Naive B cell (primary cell): ENCODE results near the gene CIAPIN1. TPM values are rescaled to one million over a fixed set of nuclear protein-coding genes. Genes with fewer than 3 reads are reported as not detected.
"Not testable (repeated sequence)": the region's sequence is repeated elsewhere in the genome, so short reads cannot be mapped to it uniquely, and the experiment has no call there.

Source experiments
- ATAC-seq, 2 donors: fragments of 150-1000 bp; cut with Tn5 transposase; 2 replicates each; pipeline ENCODE4 v1.10.0; 2021; ENCODE audit warnings: low read depth in 2 of 2, mild to moderate bottlenecking in 2 of 2, moderate library complexity in 2 of 2
- DNase-seq: peaks from one replicate; pipeline ENCODE4 v3.0.0; 2022
- H3K27ac Mint-ChIP-seq, 6 donors: one replicate each; pipeline ENCODE4 v1.8.0; 2020 to 2022; ENCODE audit warnings: mild to moderate bottlenecking in 6 of 6, mixed read lengths in 6 of 6, moderate library complexity in 5 of 6, inconsistent platforms in 2 of 6
- H3K27me3 Mint-ChIP-seq, 3 donors: one replicate each; pipeline ENCODE4 v1.8.0; 2021 to 2022; ENCODE audit warnings: mixed read lengths in 3 of 3, mild to moderate bottlenecking in 1 of 3
- H3K36me3 Mint-ChIP-seq, 2 donors: one replicate each; pipeline ENCODE4 v1.8.0; 2020 to 2022; ENCODE audit warnings: mixed read lengths in 2 of 2, inconsistent platforms in 1 of 2, mild to moderate bottlenecking in 1 of 2
- H3K4me1 Mint-ChIP-seq, 3 donors: one replicate each; pipeline ENCODE4 v1.8.0; 2020 to 2022; ENCODE audit warnings: mixed read lengths in 3 of 3, inconsistent platforms in 1 of 3, mild to moderate bottlenecking in 1 of 3, moderate library complexity in 1 of 3
- H3K4me3 Mint-ChIP-seq, 8 donors: one replicate each; pipeline ENCODE4 v1.8.0; 2020 to 2022; ENCODE audit warnings: mild to moderate bottlenecking in 8 of 8, mixed read lengths in 8 of 8, moderate library complexity in 8 of 8, inconsistent platforms in 2 of 8
- H3K9me3 Mint-ChIP-seq, 7 donors: one replicate each; pipeline ENCODE4 v1.8.0; 2020 to 2022; ENCODE audit warnings: mixed read lengths in 7 of 7, mild to moderate bottlenecking in 5 of 7, inconsistent platforms in 2 of 7, moderate library complexity in 1 of 7
- polyA plus RNA-seq, 6 donors: library from polyadenylated mRNA; unstranded; fragments of 300-500 nt; fragmentation: Illumina TruSeq; gene quantifications; one replicate each; pipeline ENCODE4 v1.2.3, GENCODE V29; 2021; ENCODE audit warnings: low read depth in 6 of 6

Gene CIAPIN1
- polyA plus RNA-seq, 6 donors from 2014 or later = 33.4 to 67.2 (median 40.9) TPM

- Mint-ChIP-seq H3K9me3 (peaks cover 0 to 1% (median 0%) of the 10 kb centered on the region in 7 donors), H3K27ac (peak within 1 kb of the TSS in 5 of 6 donors; percentile 4 to 85 (median 62)), H3K4me1 (peaks cover 9 to 41% (median 26%) of the 10 kb centered on the region in 3 donors), H3K4me3 (peak within 1 kb of the TSS in 1 of 8 donors; percentile 61), H3K36me3 (no peaks in the 10 kb centered on the region), H3K27me3 (peaks cover 5 to 12% (median 11%) of the 10 kb centered on the region in 3 donors)
- ATAC-seq (no peak), DNase-seq (no peak)
Measured at GRCh38 chr16:57403965-57404817, 43.0 kb downstream of the CIAPIN1 start, which contains the start of gene CCL17. Gene CCL17 (plus strand): TSS chr16:57404767. CDS start chr16:57413933, 9,166 bp downstream.

GRCh38 chr16:57401943-57402640, 45.1 kb downstream of the CIAPIN1 start:
- DNase-seq (no peak), ATAC-seq (no peak)
- H3K4me1 Mint-ChIP-seq = peaks cover 4 to 42% (median 28%) of the 10 kb centered on the region in 3 donors
- no peaks in the 10 kb centered on the region for H3K9me3 Mint-ChIP-seq
- no peak overlapping the region for H3K27ac Mint-ChIP-seq
- H3K36me3 Mint-ChIP-seq = no peaks in the 10 kb centered on the region
- H3K27me3 Mint-ChIP-seq = peaks cover 6 to 9% (median 6%) of the 10 kb centered on the region in 3 donors
- H3K4me3 Mint-ChIP-seq = no peak overlapping the region

- ATAC-seq, H3K4me3 Mint-ChIP-seq, H3K36me3 Mint-ChIP-seq, DNase-seq, H3K9me3 Mint-ChIP-seq, H3K27ac Mint-ChIP-seq: not testable (repeated sequence)
- Mint-ChIP-seq H3K4me1 (peaks cover 4 to 35% (median 20%) of the 10 kb centered on the region in 3 donors), H3K27me3 (peaks cover 12 to 29% (median 14%) of the 10 kb centered on the region in 3 donors)
Measured at GRCh38 chr16:57397493-57397892, 49.7 kb downstream of the CIAPIN1 start.

GRCh38 chr16:57396786-57397185, 50.4 kb downstream of the CIAPIN1 start:
- ATAC-seq (no peak), DNase-seq (no peak)
- Mint-ChIP-seq H3K27ac (no peak overlapping the region), H3K36me3 (no peaks in the 10 kb centered on the region), H3K4me1 (peaks cover 4 to 34% (median 16%) of the 10 kb centered on the region in 3 donors), H3K9me3 (peaks cover 0 to 3% (median 0%) of the 10 kb centered on the region in 7 donors), H3K27me3 (peaks cover 12 to 35% (median 19%) of the 10 kb centered on the region in 3 donors), H3K4me3 (no peak overlapping the region)

GRCh38 chr16:57395026-57395425, 52.2 kb downstream of the CIAPIN1 start:
- H3K27ac Mint-ChIP-seq = no peak overlapping the region

GRCh38 chr16:57394444-57394843, 52.7 kb downstream of the CIAPIN1 start:
- Mint-ChIP-seq H3K9me3 (peaks cover 0 to 3% (median 0%) of the 10 kb centered on the region in 7 donors), H3K4me3 (no peak overlapping the region), H3K4me1 (peaks cover 0 to 12% (median 7%) of the 10 kb centered on the region in 3 donors), H3K36me3 (no peaks in the 10 kb centered on the region), H3K27ac (no peak overlapping the region), H3K27me3 (peaks cover 13 to 44% (median 23%) of the 10 kb centered on the region in 3 donors)
- DNase-seq (no peak), ATAC-seq (no peak)

More at GRCh38 chr16:57395026-57395425, 52.2 kb downstream of the CIAPIN1 start:
- Mint-ChIP-seq H3K36me3 (no peaks in the 10 kb centered on the region), H3K27me3 (peaks cover 12 to 42% (median 23%) of the 10 kb centered on the region in 3 donors), H3K4me3 (no peak overlapping the region), H3K4me1 (peaks cover 4 to 17% (median 11%) of the 10 kb centered on the region in 3 donors), H3K9me3 (peaks cover 0 to 3% (median 0%) of the 10 kb centered on the region in 7 donors)
- DNase-seq (no peak), ATAC-seq (no peak)

GRCh38 chr16:57392694-57393093, 54.5 kb downstream of the CIAPIN1 start:
- ATAC-seq = no peak
- DNase-seq = no peak
- Mint-ChIP-seq H3K9me3 (peaks cover 0 to 3% (median 0%) of the 10 kb centered on the region in 7 donors), H3K27ac (no peak overlapping the region), H3K4me1 (peaks cover 9 to 13% (median 10%) of the 10 kb centered on the region in 3 donors), H3K27me3 (peaks cover 24 to 56% (median 30%) of the 10 kb centered on the region in 3 donors), H3K36me3 (no peaks in the 10 kb centered on the region), H3K4me3 (no peak overlapping the region)

GRCh38 chr16:57391708-57392107, 55.5 kb downstream of the CIAPIN1 start:
- no peaks in the 10 kb centered on the region for H3K36me3 Mint-ChIP-seq
- peaks cover 11 to 16% (median 12%) of the 10 kb centered on the region in 3 donors for H3K4me1 Mint-ChIP-seq
- no peak for DNase-seq
- no peak overlapping the region for H3K27ac Mint-ChIP-seq
- ATAC-seq = no peak
- peaks cover 22 to 46% (median 30%) of the 10 kb centered on the region in 3 donors for H3K27me3 Mint-ChIP-seq
- no peak overlapping the region for H3K4me3 Mint-ChIP-seq
- peaks cover 0 to 3% (median 0%) of the 10 kb centered on the region in 7 donors for H3K9me3 Mint-ChIP-seq

- H3K36me3 Mint-ChIP-seq = no peaks in the 10 kb centered on the region
- H3K4me1 Mint-ChIP-seq = peaks cover 14 to 16% (median 16%) of the 10 kb centered on the region in 3 donors
- H3K9me3 Mint-ChIP-seq = no peaks in the 10 kb centered on the region
- ATAC-seq (no peak), DNase-seq (no peak)
- H3K27me3 Mint-ChIP-seq = peaks cover 18 to 42% (median 26%) of the 10 kb centered on the region in 3 donors
- H3K4me3 Mint-ChIP-seq = no peak overlapping the region
- H3K27ac Mint-ChIP-seq = no peak overlapping the region
Measured at GRCh38 chr16:57391300-57391699, 55.9 kb downstream of the CIAPIN1 start.

GRCh38 chr16:57390636-57391295, 56.4 kb downstream of the CIAPIN1 start:
- DNase-seq = no peak
- H3K36me3 Mint-ChIP-seq = no peaks in the 10 kb centered on the region
- H3K9me3 Mint-ChIP-seq = no peaks in the 10 kb centered on the region
- H3K4me1 Mint-ChIP-seq = peaks cover 17 to 20% (median 19%) of the 10 kb centered on the region in 3 donors
- ATAC-seq = no peak
- H3K27ac Mint-ChIP-seq = no peak overlapping the region
- H3K4me3 Mint-ChIP-seq = no peak overlapping the region
- H3K27me3 Mint-ChIP-seq = peaks cover 12 to 38% (median 22%) of the 10 kb centered on the region in 3 donors

GRCh38 chr16:57389087-57389468, 58.1 kb downstream of the CIAPIN1 start:
- no peak for ATAC-seq

GRCh38 chr16:57388359-57389086, 58.7 kb downstream of the CIAPIN1 start:
- Mint-ChIP-seq H3K27me3 (peaks cover 12 to 33% (median 18%) of the 10 kb centered on the region in 3 donors), H3K9me3 (no peaks in the 10 kb centered on the region), H3K4me1 (peaks cover 33 to 41% (median 40%) of the 10 kb centered on the region in 3 donors), H3K4me3 (no peak overlapping the region), H3K36me3 (no peaks in the 10 kb centered on the region), H3K27ac (peak overlapping the region in 1 of 6 donors; percentile 17)
- ATAC-seq (peak in 1 of 2 donors; percentile 29), DNase-seq (no peak)

More at GRCh38 chr16:57389087-57389468, 58.1 kb downstream of the CIAPIN1 start:
- no peak for DNase-seq
- Mint-ChIP-seq H3K27ac (no peak overlapping the region), H3K9me3 (no peaks in the 10 kb centered on the region), H3K36me3 (no peaks in the 10 kb centered on the region), H3K4me1 (peaks cover 28 to 35% (median 34%) of the 10 kb centered on the region in 3 donors), H3K4me3 (no peak overlapping the region), H3K27me3 (peaks cover 12 to 38% (median 22%) of the 10 kb centered on the region in 3 donors)
